Cardiac fibroblast (primary cell): ENCODE measurements around the gene EIF4G3.

Experiments used
- DNase-seq, 2 donors: peaks; one replicate each; pipeline versions ENCODE4 v3.0.0 to v3.0.0-alpha.2; 2010; ENCODE audit warnings: low read depth in 2 of 2
- H3K4me3 ChIP-seq, 2 donors: replicated peaks in 1 of 2; 1 replicate in 1 of 2; 2 replicates in 1 of 2; pipeline ENCODE4 v1.5.1; 2011; ENCODE audit warnings: low read depth in 2 of 2, low read length in 2 of 2, mild to moderate bottlenecking in 2 of 2, moderate library complexity in 1 of 2
- CTCF ChIP-seq: IDR thresholded peaks from one replicate; pipeline ENCODE4 v1.5.1; 2011; ENCODE audit warnings: low read depth, mild to moderate bottlenecking, low read length, inconsistent platforms

Gene EIF4G3

GRCh38 chr1:21021311-21021710 lies 155.4 kb downstream of the EIF4G3 start:
- DNase-seq = no peak
- no peak for TF ChIP-seq CTCF
- H3K4me3 ChIP-seq = no peak overlapping the region

- no peak for TF ChIP-seq CTCF
- DNase-seq = no peak
- H3K4me3 ChIP-seq = no peak overlapping the region
Measured at GRCh38 chr1:21020151-21020550, 156.5 kb downstream of the EIF4G3 start.

GRCh38 chr1:21018673-21019072 lies 158.0 kb downstream of the EIF4G3 start:
- DNase-seq = no peak
- TF ChIP-seq CTCF = no peak
- H3K4me3 ChIP-seq = no peak overlapping the region

- no peak for DNase-seq
- no peak overlapping the region for H3K4me3 ChIP-seq
- TF ChIP-seq CTCF = no peak
Measured at GRCh38 chr1:21013510-21013909, 163.2 kb downstream of the EIF4G3 start.

- peak in 1 of 2 donors; percentile 84 for DNase-seq
- no peak overlapping the region for H3K4me3 ChIP-seq
- TF ChIP-seq CTCF = no peak
Measured at GRCh38 chr1:21012937-21013336, 163.8 kb downstream of the EIF4G3 start.

- TF ChIP-seq CTCF = no peak
- H3K4me3 ChIP-seq = no peak overlapping the region
- no peak for DNase-seq
Measured at GRCh38 chr1:21007876-21008275, 168.8 kb downstream of the EIF4G3 start.

GRCh38 chr1:21005466-21006239 lies 171.0 kb downstream of the EIF4G3 start:
- DNase-seq = no peak
- no peak for TF ChIP-seq CTCF

More at GRCh38 chr1:21005466-21006239, 171.0 kb downstream of the EIF4G3 start:
- no peak overlapping the region for H3K4me3 ChIP-seq
